Transverse colon (tissue), 4 donors: Measurements from ENCODE around the gene SLC11A1. TPM values are rescaled to one million over a fixed set of nuclear protein-coding genes. Genes with fewer than 3 reads are reported as not detected.

Experiments used
- DNase-seq: peaks from one replicate; pipeline ENCODE4 v3.0.0-alpha.2; 2019
- H3K27ac ChIP-seq, 4 donors: fragments of 200-600 bp; sonication (generic); 2 replicates each; pipeline ENCODE4 v1.5.1; 2016 to 2018; ENCODE audit warnings: inconsistent platforms in 4 of 4
- H3K27me3 ChIP-seq: fragments of 200-600 bp; sonication (generic); 2 replicates; pipeline ENCODE4 v1.5.1; 2017; ENCODE audit warnings: inconsistent platforms
- H3K36me3 ChIP-seq, 4 donors: fragments of 200-600 bp; sonication (generic); 2 replicates each; pipeline ENCODE4 v1.5.1; 2017 to 2019; ENCODE audit warnings: inconsistent platforms in 4 of 4
- H3K4me1 ChIP-seq, 4 donors: fragments of 200-600 bp; sonication (generic); 2 replicates each; pipeline ENCODE4 v1.5.1; 2017 to 2020; ENCODE audit warnings: inconsistent platforms in 4 of 4
- H3K4me3 ChIP-seq, 4 donors: fragments of 200-600 bp; sonication (generic); 1 replicate in 1 of 4; 2 replicates in 3 of 4; pipeline versions ENCODE4 v1.5.1 to v1.6.1; 2017 to 2019; ENCODE audit warnings: inconsistent platforms in 4 of 4
- H3K9me3 ChIP-seq, 2 donors: fragments of 200-600 bp; sonication (generic); 2 replicates each; pipeline ENCODE4 v1.5.1; 2017 to 2019; ENCODE audit warnings: inconsistent platforms in 2 of 2
- CTCF ChIP-seq, 5 experiments: fragments of 200-600 bp in 3 of 5; fragments of 450-650 bp in 2 of 5; sonication (generic) in 3 of 5; IDR thresholded peaks; 1 replicate in 2 of 5; 2 replicates in 3 of 5; pipeline ENCODE4 v1.5.1; 2016 to 2017; ENCODE audit warnings: antibody characterized with exemption in 5 of 5, inconsistent platforms in 3 of 5, mild to moderate bottlenecking in 2 of 5, moderate library complexity in 1 of 5
- EP300 ChIP-seq: sonication (generic); formaldehyde crosslinking; IDR thresholded peaks from one replicate; pipeline ENCODE4 v1.6.1; 2017; ENCODE audit warnings: antibody characterized with exemption, low read depth
- POLR2A ChIP-seq: fragments of 450-650 bp; IDR thresholded peaks from one replicate; pipeline ENCODE4 v1.6.1; 2016; ENCODE audit warnings: antibody characterized with exemption, mild to moderate bottlenecking, moderate library complexity
- POLR2AphosphoS5 ChIP-seq, 3 donors: sonication (generic); formaldehyde crosslinking; IDR thresholded peaks; one replicate each; pipeline ENCODE4 v1.6.1; 2016; ENCODE audit warnings: antibody characterized with exemption in 3 of 3
- WGBS, 2 donors: methylation state at CpG; one replicate each; pipeline ENCODE4 v1.1.5; 2018; ENCODE audit warnings: low coverage in 1 of 2; 5-methylcytosine and 5-hydroxymethylcytosine counted together
- in situ Hi-C, 4 donors: fragments of 200-750 bp; cut with MboI; loops; one replicate each; pipeline versions ENCODE4 v1.15.0 to v1.15.1; 2017; ENCODE audit warnings: low sequenced_read_pairs in 3 of 4, low pct_ligation_motif_present in 1 of 4, low pct_unique_long_range_greater_than_20kb in 1 of 4
- intact Hi-C: fragments of 100-400 bp; cut with DNase I; formaldehyde crosslinking; loops from one replicate; pipeline ENCODE4 v1.15.1; 2023; ENCODE audit warnings: low total_unique reads
- total RNA-seq, 4 donors: library from RNA; depleted of rRNA; stranded (reverse); fragments of >200 nt; gene quantifications; one replicate each; pipeline ENCODE4 v1.1.0, GENCODE V29; 2016

SLC11A1 gene
- total RNA-seq, 4 donors from 2014 or later, result 2.6 to 8.4 (median 6.3) TPM

- H3K4me3 ChIP-seq, result peak overlapping the region in 3 of 4 donors; percentile 30 to 55 (median 44)
- WGBS, 2 donors, result 39% methylated on average over 7 of the region's 7 CpGs; no CpG with 5 or more reads in 1 of the 2 donors
- no peaks in the 10 kb centered on the region for H3K36me3 ChIP-seq
- no peaks in the 10 kb centered on the region for H3K9me3 ChIP-seq
- H3K27ac ChIP-seq, result peak overlapping the region; percentile 77 to 88 (median 80)
- in situ Hi-C loops, result loop anchor here in 2 of 4 donors (10.0 kb wide), 1 partner anchor 45 kb away; no protein-coding TSS in a partner anchor
- intact Hi-C loops, result no loop called here
- no peaks in the 10 kb centered on the region for H3K27me3 ChIP-seq
- TF ChIP-seq CTCF (IDR thresholded peaks at IDR 0.05), result no peak
- TF ChIP-seq POLR2A, result no peak
- no peak for TF ChIP-seq EP300
- no peak for TF ChIP-seq POLR2AphosphoS5 (IDR thresholded peaks at IDR 0.05)
- H3K4me1 ChIP-seq, result peaks cover 4 to 19% (median 13%) of the 10 kb centered on the region in 4 donors
- DNase-seq, result no peak
Measured at GRCh38 chr2:218419630-218420216, 37.6 kb downstream of the SLC11A1 start.

- no peak for TF ChIP-seq CTCF (IDR thresholded peaks at IDR 0.05)
- no peak for TF ChIP-seq POLR2A
- TF ChIP-seq EP300, result no peak
- no peak for TF ChIP-seq POLR2AphosphoS5 (IDR thresholded peaks at IDR 0.05)
- Histone ChIP-seq H3K27me3 (no peaks in the 10 kb centered on the region), H3K4me3 (peak overlapping the region in 2 of 4 donors; percentile 44 to 55), H3K4me1 (peaks cover 4 to 19% (median 13%) of the 10 kb centered on the region in 4 donors), H3K36me3 (no peaks in the 10 kb centered on the region), H3K27ac (peak overlapping the region in 3 of 4 donors; percentile 77 to 88 (median 78)), H3K9me3 (no peaks in the 10 kb centered on the region)
- in situ Hi-C loops, result no loop called here
- DNase-seq, result peak; percentile 19
- WGBS, 2 donors, result 60 to 65% methylated on average over 1 to 2 of the region's 2 CpGs
- intact Hi-C loops, result no loop called here
Measured at GRCh38 chr2:218421027-218421426, 39.0 kb downstream of the SLC11A1 start.

GRCh38 chr2:218422403-218423086 lies 40.5 kb downstream of the SLC11A1 start:
- DNase-seq, result no peak
- no peak for TF ChIP-seq EP300
- no peak for TF ChIP-seq POLR2A
- no peak for TF ChIP-seq POLR2AphosphoS5 (IDR thresholded peaks at IDR 0.05)
- intact Hi-C loops (no loop called here), in situ Hi-C loops (no loop called here)
- Histone ChIP-seq H3K9me3 (no peaks in the 10 kb centered on the region), H3K27me3 (no peaks in the 10 kb centered on the region), H3K36me3 (no peaks in the 10 kb centered on the region), H3K27ac (no peak overlapping the region), H3K4me1 (peaks cover 4 to 19% (median 13%) of the 10 kb centered on the region in 4 donors), H3K4me3 (no peak overlapping the region)
- WGBS, 2 donors, result 89% methylated on average over 9 of the region's 9 CpGs; no CpG with 5 or more reads in 1 of the 2 donors

GRCh38 chr2:218423584-218423983 lies 41.5 kb downstream of the SLC11A1 start:
- H3K27ac ChIP-seq, result no peak overlapping the region
- intact Hi-C loops, result no loop called here
- no peak for TF ChIP-seq POLR2A
- TF ChIP-seq CTCF (IDR thresholded peaks at IDR 0.05), result no peak
- TF ChIP-seq EP300, result no peak
- no peak for TF ChIP-seq POLR2AphosphoS5 (IDR thresholded peaks at IDR 0.05)
- peaks cover 0 to 4% (median 0%) of the 10 kb centered on the region in 4 donors for H3K36me3 ChIP-seq
- H3K4me3 ChIP-seq, result no peak overlapping the region
- in situ Hi-C loops, result no loop called here
- DNase-seq, result no peak
- peaks cover 0 to 11% (median 4%) of the 10 kb centered on the region in 4 donors for H3K4me1 ChIP-seq
- no peaks in the 10 kb centered on the region for H3K27me3 ChIP-seq
- no peaks in the 10 kb centered on the region for H3K9me3 ChIP-seq
- 84 to 90% methylated on average over 2 to 9 of the region's 9 CpGs for WGBS, 2 donors
